ENCODE measurements around the gene CEND1.

DNA sequence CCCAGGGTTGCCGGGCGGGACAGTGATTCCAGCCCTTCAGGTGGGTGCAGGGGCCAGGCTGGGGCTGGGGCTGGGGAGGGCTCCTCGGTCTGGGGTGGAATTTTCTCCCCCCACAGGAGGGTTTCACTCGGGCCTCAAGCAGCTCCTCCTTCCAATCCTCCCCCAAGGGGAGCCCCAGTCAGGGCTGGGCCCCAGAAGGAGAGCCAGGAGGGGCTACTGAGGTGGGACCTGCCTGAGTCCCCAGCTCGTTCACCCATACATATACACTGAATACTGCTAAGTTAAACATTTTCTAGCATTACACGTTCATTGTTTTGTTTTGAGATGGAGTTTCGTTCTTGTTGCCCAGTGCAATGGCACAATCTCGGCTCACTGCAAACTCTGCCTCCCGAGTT, 36.3 kb upstream of the CEND1 start:
- TF ChIP-seq, protein P1, sequence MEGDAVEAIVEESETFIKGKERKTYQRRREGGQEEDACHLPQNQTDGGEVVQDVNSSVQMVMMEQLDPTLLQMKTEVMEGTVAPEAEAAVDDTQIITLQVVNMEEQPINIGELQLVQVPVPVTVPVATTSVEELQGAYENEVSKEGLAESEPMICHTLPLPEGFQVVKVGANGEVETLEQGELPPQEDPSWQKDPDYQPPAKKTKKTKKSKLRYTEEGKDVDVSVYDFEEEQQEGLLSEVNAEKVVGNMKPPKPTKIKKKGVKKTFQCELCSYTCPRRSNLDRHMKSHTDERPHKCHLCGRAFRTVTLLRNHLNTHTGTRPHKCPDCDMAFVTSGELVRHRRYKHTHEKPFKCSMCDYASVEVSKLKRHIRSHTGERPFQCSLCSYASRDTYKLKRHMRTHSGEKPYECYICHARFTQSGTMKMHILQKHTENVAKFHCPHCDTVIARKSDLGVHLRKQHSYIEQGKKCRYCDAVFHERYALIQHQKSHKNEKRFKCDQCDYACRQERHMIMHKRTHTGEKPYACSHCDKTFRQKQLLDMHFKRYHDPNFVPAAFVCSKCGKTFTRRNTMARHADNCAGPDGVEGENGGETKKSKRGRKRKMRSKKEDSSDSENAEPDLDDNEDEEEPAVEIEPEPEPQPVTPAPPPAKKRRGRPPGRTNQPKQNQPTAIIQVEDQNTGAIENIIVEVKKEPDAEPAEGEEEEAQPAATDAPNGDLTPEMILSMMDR (optimal IDR thresholded peaks at IDR 0.05 in 1 of 3, IDR thresholded peaks at IDR 0.05 in 1 of 3, conservative IDR thresholded peaks at IDR 0.05 in 1 of 3; ENCODE audit: extremely low read depth in 1 of 3, insufficient read depth in 2 of 3, low read length in 3 of 3): no peak
- no peak for TF ChIP-seq EZH2 (IDR thresholded peaks at IDR 0.05; ENCODE audit: low read length)

All from keratinocyte (primary cell).